Coronary artery (tissue), 2 donors: Measurements from ENCODE around the gene CNGA3.

Experiments used
- DNase-seq: peaks from one replicate; pipeline ENCODE4 v3.0.0-alpha.2; 2017; ENCODE audit warnings: low spot score
- H3K27ac ChIP-seq, 2 donors: fragments of 200-600 bp; sonication (generic); one replicate each; pipeline ENCODE4 v1.5.1; 2016 to 2019
- H3K4me3 ChIP-seq: fragments of 200-600 bp; sonication (generic); 2 replicates; pipeline ENCODE4 v1.5.1; 2016; ENCODE audit warnings: mild to moderate bottlenecking, moderate library complexity
- CTCF ChIP-seq: fragments of 200-600 bp; sonication (generic); IDR thresholded peaks from one replicate; pipeline ENCODE4 v1.5.1; 2019; ENCODE audit warnings: antibody characterized with exemption

Gene CNGA3

DNA sequence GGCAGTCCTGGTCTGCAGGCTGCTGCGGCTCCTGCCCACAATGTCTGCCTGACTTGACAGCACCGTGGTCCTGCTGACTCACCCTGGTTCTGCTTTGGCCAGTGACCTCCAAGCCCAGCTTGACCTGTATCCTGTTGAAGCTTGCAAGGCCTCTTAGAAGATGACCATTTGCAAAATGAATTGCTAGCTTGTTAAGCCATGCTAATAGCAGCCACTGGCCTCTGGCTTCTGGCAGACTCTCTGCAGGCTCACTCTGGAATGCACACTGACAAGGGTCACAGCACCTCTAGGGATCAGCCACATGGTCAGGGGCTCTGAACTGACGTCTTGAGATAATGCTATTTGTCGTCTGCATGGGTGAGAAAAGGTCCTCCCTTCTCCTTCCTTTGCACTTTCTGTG is 25.9 kb downstream of the CNGA3 start:
- no peak for TF ChIP-seq CTCF
- Histone ChIP-seq H3K27ac (no peak overlapping the region), H3K4me3 (no peak overlapping the region)
- DNase-seq = no peak

GRCh38 chr2:98372579-98372978 is 26.3 kb downstream of the CNGA3 start:
- H3K27ac ChIP-seq = no peak overlapping the region
- TF ChIP-seq CTCF = no peak
- no peak overlapping the region for H3K4me3 ChIP-seq
- DNase-seq = no peak

GRCh38 chr2:98374286-98374685 is 28.0 kb downstream of the CNGA3 start:
- Histone ChIP-seq H3K27ac (no peak overlapping the region), H3K4me3 (no peak overlapping the region)
- DNase-seq = no peak
- no peak for TF ChIP-seq CTCF

DNA sequence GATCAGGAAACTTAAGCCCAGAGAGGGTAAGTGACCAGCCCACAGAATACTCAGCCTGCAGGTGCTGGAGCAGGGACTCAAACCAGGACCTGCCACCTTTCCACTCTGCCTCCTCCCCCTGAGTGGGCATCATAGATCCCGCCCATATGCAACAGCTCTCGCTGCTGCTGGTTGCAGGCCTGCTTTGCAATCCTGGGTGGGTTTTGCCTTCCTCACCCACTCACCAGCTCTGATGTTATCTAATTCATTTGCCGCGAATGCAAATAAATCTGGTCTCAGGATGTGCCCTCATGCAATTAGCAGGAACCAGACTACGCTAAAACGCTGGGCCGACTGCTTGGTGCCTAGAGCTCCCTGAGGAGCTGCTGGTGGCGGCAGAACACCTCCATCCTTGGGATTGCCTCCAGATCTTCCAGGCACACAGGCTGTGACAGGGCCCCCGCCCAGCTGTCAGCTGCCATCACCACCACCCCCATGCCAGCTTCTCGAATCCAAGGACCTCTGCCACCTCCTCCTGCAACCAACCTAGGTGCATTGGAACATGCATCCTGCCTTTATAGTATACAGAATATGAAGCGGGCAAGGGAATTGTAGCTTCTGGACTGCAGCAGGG is 28.8 kb downstream of the CNGA3 start:
- Histone ChIP-seq H3K4me3 (no peak overlapping the region), H3K27ac (no peak overlapping the region)
- TF ChIP-seq CTCF = no peak
- DNase-seq = no peak

DNA sequence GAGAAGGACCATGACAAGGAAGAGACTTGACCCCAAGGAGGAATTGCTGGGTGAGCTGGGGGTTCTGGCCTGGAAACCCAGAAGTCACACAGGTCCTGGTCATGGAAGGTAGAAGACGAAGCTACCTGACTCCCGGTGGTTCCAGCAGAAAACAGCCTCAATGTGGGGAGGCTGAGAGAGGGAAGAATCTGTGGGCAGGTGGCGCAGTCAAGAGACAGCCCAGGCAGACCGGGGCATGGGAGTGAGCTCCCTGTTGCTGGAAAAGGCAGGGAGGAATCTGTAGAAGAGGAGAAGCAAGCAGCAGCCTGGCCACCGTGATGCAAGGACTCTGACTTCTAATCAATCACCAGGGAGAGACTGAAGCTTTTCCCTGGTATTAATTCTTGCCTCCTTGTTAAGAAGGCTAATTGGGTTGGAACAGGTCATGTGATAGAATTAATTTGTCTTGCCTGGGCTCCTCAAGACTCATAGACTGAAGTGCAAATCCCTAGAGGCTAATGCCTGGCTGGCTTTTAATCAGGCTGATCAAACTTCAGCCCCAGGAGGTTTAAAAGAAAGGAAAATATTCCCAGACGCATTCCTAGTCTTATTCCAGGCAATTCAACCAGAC is 30.1 kb downstream of the CNGA3 start:
- DNase-seq = no peak
- Histone ChIP-seq H3K27ac (no peak overlapping the region), H3K4me3 (no peak overlapping the region)
- no peak for TF ChIP-seq CTCF

GRCh38 chr2:98376996-98377395 is 30.7 kb downstream of the CNGA3 start:
- Histone ChIP-seq H3K4me3 (no peak overlapping the region), H3K27ac (no peak overlapping the region)
- TF ChIP-seq CTCF = no peak
- no peak for DNase-seq

DNA sequence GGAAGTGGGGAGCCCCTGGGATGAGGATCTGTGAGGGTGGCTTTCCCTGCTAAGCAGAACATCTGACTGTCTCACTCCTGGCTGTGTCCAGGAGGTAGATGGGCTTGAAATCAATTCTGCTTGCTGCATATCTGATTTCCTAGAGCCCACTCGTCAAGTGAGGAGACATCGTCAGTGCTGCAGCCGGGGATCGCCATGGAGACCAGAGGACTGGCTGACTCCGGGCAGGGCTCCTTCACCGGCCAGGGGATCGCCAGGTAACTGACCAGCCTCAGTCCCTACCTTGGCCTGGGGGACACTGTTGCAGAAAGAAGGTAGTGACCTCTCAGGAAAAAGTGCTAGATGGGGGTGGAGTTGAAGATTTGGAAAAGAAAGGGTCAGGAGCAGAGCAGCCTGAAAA is 31.3 kb downstream of the CNGA3 start:
- DNase-seq = no peak
- no peak for TF ChIP-seq CTCF
- Histone ChIP-seq H3K4me3 (no peak overlapping the region), H3K27ac (no peak overlapping the region)
